ENCODE results near the gene JPH4. TPM values are rescaled to one million over a fixed set of nuclear protein-coding genes. Genes with fewer than 3 reads are reported as not detected.

The JPH4 gene
- total and polyA plus RNA-seq, 8 donors: 0.15 to 1.1 (median 0.47) TPM; not detected in 2

DNA sequence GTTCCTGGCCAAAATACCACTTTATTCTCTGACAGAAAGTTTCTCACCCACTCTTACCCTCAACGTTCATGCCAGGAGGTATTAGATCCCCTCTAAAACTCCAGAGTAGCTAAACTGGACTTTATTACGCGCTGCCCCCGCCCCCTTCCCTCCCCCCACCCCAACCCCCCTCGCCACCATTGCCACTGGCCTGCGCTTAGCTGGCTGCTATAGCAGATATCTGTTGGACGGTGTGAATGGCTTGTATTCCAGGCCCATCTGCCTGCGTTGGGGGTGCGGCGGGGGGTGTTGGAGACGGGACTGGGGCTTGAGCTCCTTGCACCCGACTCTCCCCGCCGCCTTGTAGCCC is 23.1 kb downstream of the JPH4 start:
- H3K36me3 ChIP-seq: peaks cover 17 to 26% (median 25%) of the 10 kb centered on the region in 4 donors
- H3K4me1 ChIP-seq: peaks cover 21 to 51% (median 47%) of the 10 kb centered on the region in 4 donors
- no peak for DNase-seq
- peaks cover 0 to 2% (median 0%) of the 10 kb centered on the region in 3 donors for H3K27me3 ChIP-seq
- 0 to 2% (median 1%) methylated on average over 14 of the region's 14 CpGs for WGBS, 5 donors
- peak overlapping the region; percentile 59 to 92 (median 84) for H3K4me3 ChIP-seq
- H3K27ac ChIP-seq: peak overlapping the region; percentile 95 to 99 (median 98)
- intact Hi-C loops (cut with DNase I; ENCODE audit: low total_unique reads): no loop called here
- no peak for TF ChIP-seq EP300 (IDR thresholded peaks at IDR 0.05)
- TF ChIP-seq POLR2AphosphoS5 (IDR thresholded peaks at IDR 0.05): no peak
- TF ChIP-seq, protein P1, sequence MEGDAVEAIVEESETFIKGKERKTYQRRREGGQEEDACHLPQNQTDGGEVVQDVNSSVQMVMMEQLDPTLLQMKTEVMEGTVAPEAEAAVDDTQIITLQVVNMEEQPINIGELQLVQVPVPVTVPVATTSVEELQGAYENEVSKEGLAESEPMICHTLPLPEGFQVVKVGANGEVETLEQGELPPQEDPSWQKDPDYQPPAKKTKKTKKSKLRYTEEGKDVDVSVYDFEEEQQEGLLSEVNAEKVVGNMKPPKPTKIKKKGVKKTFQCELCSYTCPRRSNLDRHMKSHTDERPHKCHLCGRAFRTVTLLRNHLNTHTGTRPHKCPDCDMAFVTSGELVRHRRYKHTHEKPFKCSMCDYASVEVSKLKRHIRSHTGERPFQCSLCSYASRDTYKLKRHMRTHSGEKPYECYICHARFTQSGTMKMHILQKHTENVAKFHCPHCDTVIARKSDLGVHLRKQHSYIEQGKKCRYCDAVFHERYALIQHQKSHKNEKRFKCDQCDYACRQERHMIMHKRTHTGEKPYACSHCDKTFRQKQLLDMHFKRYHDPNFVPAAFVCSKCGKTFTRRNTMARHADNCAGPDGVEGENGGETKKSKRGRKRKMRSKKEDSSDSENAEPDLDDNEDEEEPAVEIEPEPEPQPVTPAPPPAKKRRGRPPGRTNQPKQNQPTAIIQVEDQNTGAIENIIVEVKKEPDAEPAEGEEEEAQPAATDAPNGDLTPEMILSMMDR (IDR thresholded peaks at IDR 0.05): no peak
- TF ChIP-seq POLR2A (IDR thresholded peaks at IDR 0.05): no peak
- no peaks in the 10 kb centered on the region for H3K9me3 ChIP-seq

DNA sequence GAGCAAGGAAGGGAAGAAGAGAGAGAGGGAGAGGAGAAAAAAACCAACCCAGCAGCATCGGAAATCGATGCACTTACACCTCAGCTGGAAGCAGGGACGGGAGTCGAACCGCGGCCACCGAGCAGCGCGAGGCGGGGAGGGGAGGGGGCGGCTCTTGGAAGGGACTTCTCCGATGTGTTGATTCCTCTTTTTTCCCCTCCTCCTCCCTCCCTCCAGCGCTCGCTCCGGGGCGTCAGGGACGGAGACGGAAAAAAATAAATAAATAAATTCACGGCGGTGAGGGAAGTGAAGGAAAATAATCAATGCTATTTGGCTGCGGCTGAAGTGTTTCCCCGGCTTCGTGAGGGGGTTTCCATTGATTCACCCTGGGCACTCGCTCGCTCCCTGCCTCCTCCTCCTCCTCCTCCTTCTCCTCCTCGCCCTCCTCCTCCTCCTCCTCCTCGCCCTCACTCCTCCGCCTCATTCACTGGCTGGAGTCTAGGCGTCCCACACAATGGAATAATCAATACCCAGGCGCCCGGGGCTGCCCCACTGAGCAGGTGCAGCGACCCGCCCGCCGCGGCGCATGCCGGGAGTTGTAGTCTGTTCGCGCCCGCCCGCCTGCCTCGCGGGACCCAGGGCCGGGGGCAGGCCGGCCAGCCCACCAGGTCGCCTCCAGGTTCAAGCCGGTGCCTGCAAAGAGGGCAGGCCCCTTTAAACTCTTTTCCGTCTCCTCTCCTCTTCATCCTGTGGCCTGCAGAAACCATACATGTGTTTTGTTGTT is 27.1 kb downstream of the JPH4 start, which contains the start of gene ZFHX2:
ZFHX2 (minus strand) TSS at position 500 of the 763 bp plus-strand sequence. CDS start 16,440 bp downstream, outside the sequence.
- WGBS, 5 donors: 0 to 1% (median 1%) methylated on average over 43 to 49 of the region's 49 CpGs
- Histone ChIP-seq H3K4me1 (peaks cover 14 to 30% (median 26%) of the 10 kb centered on the region in 4 donors), H3K9me3 (no peaks in the 10 kb centered on the region), H3K27ac (peak within 1 kb of the TSS; percentile 22 to 74 (median 60)), H3K27me3 (peaks cover 0 to 13% (median 0%) of the 10 kb centered on the region in 3 donors), H3K36me3 (no peaks in the 10 kb centered on the region), H3K4me3 (peak within 1 kb of the TSS; percentile 60 to 80 (median 70))
- peak; percentile 87 to 93 for DNase-seq
- TF ChIP-seq POLR2AphosphoS5 (IDR thresholded peaks at IDR 0.05) (peak in 2 of 3 donors; percentile 32 to 54), POLR2A (IDR thresholded peaks at IDR 0.05) (no peak), EP300 (IDR thresholded peaks at IDR 0.05) (no peak)
- TF ChIP-seq, protein P1 (IDR thresholded peaks at IDR 0.05): no peak
- intact Hi-C loops (cut with DNase I; ENCODE audit: low total_unique reads): no loop called here

DNA sequence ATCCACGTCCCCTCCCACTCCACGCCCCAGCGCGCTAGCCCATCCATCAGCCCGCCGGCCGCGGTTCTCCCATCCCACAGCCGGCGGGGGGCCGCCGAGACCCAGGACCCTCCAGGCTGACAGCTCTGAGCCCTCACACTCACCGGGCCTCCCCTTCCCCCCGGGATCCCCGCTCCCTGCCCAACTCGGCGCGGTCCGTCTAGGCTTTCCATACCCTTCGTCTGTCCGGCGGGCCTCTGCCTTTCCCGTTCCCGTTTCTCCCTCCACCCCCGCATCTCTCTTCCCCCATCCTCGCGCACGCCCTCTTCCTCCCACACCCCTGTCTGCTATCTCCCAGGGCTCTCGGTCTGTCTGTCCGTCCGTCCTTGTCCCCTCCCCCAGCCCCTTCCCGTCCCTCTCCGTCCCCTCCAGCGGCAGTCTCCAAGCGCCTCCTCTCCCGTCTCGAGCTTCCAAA is 27.8 kb downstream of the JPH4 start:
- intact Hi-C loops (cut with DNase I; ENCODE audit: low total_unique reads): no loop called here
- no peak for DNase-seq
- Histone ChIP-seq H3K4me1 (peaks cover 14 to 29% (median 24%) of the 10 kb centered on the region in 4 donors), H3K36me3 (no peaks in the 10 kb centered on the region), H3K9me3 (no peaks in the 10 kb centered on the region), H3K4me3 (peak overlapping the region; percentile 60 to 80 (median 70)), H3K27ac (peak overlapping the region in 4 of 5 donors; percentile 31 to 74 (median 62)), H3K27me3 (peaks cover 0 to 13% (median 0%) of the 10 kb centered on the region in 3 donors)
- TF ChIP-seq, protein P1 (IDR thresholded peaks at IDR 0.05): no peak
- TF ChIP-seq POLR2AphosphoS5 (IDR thresholded peaks at IDR 0.05) (no peak), POLR2A (IDR thresholded peaks at IDR 0.05) (no peak), EP300 (IDR thresholded peaks at IDR 0.05) (no peak)
- 1 to 5% (median 3%) methylated on average over 33 to 37 of the region's 37 CpGs for WGBS, 5 donors

DNA sequence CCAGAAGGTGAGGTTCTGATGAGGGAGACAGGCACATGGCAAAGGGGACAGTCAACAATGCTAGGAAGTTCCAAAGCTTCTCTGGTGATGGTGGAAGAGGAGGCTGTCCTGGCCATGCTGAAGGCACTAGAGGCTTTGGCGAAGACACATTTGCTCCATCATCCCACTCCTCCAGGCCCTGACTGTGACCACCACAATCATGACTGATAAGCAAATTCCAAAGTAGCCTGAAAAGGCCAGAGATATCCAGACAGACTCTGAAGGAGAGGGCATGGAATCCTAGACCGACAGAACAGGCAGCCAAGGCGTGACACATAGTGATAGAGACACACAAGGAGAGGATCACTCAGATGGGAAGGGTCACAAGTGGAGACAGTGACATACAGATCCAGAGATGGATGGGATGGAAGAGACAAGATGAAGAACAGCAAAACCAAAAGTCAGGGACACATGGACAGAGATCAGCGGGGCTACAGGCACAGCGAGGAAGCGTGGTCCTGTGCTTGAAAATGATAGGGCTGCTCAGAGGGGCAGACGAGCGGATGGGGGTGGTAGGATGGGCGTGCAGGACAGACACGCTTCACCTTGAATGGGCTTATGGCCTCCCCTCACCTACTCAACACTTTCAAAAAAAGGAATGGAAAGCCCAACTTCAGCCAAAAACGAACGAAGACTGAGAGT is 28.3 kb downstream of the JPH4 start:
- DNase-seq: no peak
- peaks cover 11 to 24% (median 19%) of the 10 kb centered on the region in 4 donors for H3K4me1 ChIP-seq
- intact Hi-C loops (cut with DNase I; ENCODE audit: low total_unique reads): no loop called here
- no peaks in the 10 kb centered on the region for H3K36me3 ChIP-seq
- H3K27ac ChIP-seq: peak overlapping the region in 2 of 5 donors; percentile 64 to 74
- no peaks in the 10 kb centered on the region for H3K9me3 ChIP-seq
- 40 to 52% (median 48%) methylated on average over 12 of the region's 12 CpGs for WGBS, 5 donors
- peak overlapping the region; percentile 60 to 80 (median 70) for H3K4me3 ChIP-seq
- TF ChIP-seq POLR2AphosphoS5 (IDR thresholded peaks at IDR 0.05): no peak
- no peak for TF ChIP-seq EP300 (IDR thresholded peaks at IDR 0.05)
- TF ChIP-seq, protein P1 (IDR thresholded peaks at IDR 0.05): no peak
- no peak for TF ChIP-seq POLR2A (IDR thresholded peaks at IDR 0.05)
- H3K27me3 ChIP-seq: peaks cover 0 to 13% (median 0%) of the 10 kb centered on the region in 3 donors

Measured in stomach (tissue), 9 donors.